Kidney glomerular epithelial cell (primary cell): ENCODE data around the gene LHX6.

Experiments used
- DNase-seq: peaks from one replicate; lab custom pipeline; 2025; lab: John Stamatoyannopoulos, UW

LHX6 gene

DNA sequence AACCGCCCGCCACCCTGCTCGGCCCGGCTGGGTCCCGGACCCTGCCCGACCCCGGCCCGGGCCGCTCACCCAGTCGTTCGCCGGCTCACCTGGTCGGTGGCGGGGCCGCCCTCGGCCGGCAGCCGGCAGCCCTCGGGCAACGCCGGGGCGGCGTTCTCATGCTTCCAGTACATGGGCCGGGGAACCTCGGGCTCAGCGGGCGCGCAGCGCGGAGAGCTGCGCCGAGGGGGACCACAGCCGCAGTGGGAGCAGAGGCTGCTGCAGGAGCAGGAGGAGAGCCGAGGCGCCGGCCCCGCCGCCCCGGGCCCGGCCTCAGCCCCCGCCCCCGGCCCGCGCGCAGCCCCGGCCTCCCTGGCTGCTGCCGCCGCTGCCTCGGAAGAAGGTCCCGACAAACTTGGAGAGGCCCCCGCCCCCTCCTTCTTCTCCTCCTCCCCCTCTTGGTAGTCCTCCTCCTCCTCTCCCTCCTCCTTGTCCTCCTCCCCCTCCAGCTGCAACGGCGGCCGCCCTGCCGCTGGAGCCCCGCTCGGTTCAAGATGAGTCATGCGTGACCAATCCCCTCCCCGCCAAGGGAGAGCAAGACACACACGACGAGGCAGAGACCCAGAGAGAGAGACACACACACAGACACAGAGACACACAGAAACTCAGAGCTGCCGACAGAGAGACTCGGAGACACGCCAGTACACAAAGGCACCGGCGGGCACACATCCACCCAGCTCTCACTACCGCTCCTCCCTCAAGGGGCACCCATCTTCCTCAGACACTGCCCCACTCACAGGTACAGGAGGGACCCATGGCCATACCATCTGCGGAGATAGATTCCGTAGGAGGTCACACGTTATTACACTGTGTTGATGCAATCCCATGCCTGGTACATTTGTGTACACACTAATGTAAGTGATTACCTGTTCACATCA is at the start of gene LHX6:
Gene LHX6, minus strand, starts transcription at position 390 of the 917 bp plus-strand sequence. Its CDS starts 217 bp downstream, at position 173.
- DNase-seq, result no peak

DNA sequence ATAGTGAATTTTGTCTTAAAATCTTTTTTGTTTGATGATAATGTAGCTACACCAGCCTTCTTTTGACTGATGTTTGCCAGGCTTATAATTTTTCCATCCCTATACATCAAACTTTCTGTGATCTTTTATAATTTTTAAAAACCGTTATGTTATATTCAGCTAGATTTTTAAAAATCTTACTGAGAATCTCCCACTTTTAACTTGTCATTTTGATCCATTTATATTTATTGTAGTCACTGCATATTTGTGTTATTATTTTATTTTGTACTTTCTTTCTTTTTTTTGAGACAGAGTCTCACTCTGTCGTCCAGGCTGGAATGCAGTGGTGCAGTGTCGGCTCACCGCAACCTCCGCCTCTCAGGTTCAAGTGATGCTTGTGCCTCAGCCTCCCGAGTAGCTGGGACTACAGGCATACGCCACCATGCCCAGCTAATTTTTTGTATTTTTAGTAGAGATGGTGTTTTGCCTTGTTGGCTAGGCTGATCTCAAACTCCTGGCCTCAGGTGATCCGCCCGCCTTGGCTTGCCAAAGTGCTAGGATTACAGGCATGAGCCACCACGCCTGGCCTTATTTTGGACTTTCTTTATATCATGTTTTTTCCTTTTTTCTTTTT is 48.6 kb upstream of the LHX6 start:
- DNase-seq, result no peak

DNA sequence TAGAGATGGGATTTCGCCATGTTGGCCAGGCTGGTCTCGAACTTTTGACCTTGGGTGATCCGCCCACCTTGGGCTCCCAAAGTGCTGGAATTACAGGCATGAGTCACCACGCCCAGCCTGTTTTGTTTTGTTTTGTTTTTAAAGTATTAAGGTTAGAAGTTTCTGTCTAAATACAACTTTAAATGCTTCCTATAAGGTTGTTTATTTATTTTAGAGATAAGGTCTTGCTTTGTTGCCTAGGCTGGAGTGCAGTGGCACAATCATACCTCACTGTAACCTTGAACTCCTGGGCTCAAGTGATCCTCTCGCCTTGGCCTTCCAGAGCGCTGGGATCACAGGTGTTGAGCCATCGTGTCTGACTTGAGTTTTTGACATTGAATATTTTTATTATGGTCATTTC is 47.3 kb upstream of the LHX6 start:
- no peak for DNase-seq

DNA sequence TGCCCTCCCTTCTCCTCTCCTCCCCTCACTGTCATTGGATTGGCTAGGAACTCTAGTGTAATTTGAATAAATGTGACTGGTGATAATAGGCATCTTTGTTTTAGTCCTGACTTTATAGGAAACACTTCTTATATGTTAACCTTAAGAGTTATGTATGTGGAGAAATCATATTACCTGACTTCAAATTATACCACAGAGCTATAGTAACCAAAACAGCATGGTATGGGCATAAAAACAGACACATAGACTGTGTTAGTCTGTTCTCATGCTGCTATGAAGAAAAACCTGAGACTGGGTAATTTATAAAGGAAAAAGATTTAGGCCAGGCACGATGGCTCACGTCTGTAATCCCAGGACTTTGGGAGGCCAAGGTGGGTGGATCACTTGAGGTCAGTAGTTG is 45.3 kb upstream of the LHX6 start:
- DNase-seq, result no peak

DNA sequence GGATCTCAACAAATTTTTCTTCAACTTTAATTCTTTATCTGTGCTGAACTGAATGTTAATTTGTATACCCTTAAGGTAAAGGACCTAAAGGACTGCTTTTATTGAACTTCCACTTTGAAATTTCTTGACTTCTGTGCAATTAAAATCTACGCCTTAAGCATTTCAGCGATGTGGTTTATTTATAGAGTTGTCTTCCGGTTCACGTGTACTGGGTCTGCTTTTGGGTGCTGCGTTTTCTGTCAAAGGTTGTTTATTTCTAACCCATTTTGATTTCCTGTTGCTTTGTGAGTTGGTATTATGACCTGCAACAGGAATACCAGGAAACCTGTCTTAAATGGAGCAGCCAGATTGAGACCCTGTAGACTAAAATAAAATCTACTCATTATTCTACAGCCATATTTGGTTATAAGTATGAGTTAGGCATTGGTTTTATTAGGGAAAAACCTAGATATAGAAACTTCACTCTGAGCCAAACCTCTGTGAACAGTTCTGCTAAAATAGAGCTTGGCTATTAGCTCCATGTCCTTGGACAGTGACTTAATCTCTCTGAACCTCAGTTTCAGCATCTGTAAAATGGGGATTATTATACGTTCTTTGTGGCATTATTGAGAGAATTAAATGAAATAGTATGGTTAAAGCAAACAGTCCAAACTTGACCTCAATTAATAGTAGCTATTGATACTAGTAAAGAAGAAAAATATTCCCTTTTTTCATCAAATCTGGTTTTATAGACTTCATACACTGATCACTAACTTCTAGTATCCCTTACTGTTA is 39.5 kb upstream of the LHX6 start:
- no peak for DNase-seq

DNA sequence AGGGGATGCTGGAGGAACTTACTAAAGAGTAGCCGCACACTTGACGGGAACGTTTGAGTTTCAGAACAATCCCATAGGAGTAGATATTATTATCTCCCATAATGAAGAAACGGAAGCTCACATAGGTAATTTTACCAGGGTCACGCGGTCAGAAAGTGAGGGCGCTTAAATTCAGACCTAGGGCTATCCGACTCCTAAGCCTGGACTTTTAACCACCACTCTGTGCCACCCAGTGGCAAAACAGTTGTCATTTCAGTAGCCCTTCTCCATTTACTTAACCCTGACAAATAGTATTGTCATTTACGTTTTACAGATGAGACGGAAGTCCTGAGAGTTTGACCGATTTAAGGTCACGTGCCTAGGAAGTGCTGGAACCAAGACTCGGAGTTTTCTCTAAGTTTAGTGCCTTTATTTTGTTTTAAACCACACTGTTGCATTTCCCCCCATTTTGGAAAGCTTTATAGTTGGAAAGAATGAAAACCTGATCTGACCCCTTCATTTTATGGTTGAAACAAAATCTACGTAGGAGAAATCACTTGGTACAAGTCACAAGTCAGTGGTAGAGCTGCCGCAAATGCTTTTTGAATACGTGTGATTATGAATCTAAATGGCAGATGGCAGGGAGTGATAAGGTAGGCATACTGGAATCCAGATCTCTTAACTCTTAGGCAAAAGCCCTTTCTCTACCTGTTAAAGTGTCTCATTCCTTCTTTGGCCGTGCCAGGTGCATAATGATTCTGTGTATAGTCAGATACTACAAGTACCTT is 36.6 kb upstream of the LHX6 start:
- peak; percentile 7 for DNase-seq

DNA sequence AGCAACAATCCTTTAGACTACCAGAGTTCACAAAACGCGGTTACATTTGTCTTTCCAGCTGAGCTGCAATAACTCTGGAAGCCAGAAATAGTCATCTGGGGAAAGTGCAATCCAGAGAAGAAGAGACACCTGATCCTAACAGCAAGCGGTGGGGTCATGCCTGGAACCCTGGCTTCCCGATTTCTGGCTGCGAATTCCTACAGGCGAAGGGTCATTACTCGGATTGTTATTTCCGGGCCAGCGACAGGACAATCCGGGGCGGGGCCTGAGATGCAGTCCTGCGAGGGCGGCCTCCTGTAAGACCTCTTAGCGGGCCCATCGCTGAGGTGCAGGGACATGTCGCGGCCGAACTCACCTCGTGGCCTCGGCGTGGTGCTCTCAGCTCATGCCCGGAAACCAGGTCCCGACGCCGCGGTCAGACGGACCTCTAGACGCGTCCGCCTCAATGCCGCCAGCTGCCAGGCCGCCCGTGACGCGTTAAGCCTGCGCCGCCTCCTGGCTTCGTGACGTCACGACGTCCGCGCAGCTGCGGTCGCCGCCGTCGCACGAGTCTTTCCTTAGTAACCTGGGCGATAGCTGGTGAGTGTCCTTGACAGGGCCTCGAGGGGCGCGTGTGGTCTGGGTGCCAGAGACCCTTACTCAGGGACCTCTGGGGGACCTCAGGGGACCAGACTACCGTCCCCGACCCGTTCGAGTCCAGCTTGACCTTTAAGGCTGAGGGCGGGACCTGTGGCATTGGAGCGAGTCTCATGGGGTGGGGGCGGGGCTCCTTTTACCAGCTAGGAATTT is 35.8 kb upstream of the LHX6 start, which contains the start of the genes MRRF and RBM18:
Gene MRRF, plus strand, starts transcription at position 523 of the 789 bp plus-strand sequence. CDS start 6,010 bp downstream, outside the sequence.
Gene RBM18, minus strand, starts transcription at position 481 of the 789 bp plus-strand sequence. CDS start 3,348 bp downstream, outside the sequence.
- peak; percentile 73 for DNase-seq

DNA sequence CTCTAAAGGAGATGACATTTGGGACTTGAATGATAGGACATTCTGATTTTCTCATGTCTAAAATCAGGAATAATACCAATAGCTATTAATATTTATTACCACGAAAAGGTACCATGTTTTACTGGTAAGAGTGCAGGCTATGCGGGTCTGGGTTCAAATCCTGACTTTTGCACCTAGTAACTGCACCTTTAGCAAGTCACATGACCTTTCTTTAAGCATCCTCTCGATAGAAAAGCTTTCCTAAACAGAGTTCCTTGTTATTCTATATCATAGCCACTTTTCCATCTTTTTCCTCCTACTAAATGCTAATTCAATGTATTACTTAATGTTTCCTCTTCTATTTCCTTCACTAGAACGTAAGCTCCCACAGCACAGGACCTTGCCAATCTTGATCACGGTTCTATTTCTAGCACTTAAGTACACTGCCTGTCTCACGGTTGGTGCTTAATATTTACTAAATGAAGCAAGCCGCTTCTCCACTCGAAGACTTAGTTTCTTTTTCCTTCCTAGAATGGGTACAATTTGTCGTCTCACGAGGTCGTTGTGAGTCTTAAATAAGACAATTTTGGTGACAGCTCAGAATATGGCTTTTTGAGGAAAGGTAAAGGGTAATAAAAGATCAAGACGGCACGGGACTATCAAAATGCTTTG is 35.1 kb upstream of the LHX6 start:
- no peak for DNase-seq

DNA sequence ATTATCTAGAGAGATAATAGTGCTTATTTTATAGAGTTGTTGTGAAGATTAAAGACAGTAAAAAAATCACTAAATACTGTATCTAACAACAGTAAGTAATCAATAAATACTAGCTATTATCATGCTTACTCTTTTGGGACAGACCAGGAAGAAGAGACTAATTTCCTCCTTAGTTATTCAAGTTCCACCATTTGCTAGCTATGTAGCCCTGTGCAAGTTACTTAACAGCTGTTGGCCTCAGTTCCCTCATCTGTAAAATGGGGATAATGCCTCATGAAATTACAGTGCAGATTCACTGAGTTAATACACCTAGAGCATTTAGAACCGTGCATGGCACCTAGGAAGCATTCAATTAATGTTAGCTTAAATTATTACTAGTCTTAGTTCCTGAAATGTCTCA is 33.3 kb upstream of the LHX6 start:
- DNase-seq, result no peak

DNA sequence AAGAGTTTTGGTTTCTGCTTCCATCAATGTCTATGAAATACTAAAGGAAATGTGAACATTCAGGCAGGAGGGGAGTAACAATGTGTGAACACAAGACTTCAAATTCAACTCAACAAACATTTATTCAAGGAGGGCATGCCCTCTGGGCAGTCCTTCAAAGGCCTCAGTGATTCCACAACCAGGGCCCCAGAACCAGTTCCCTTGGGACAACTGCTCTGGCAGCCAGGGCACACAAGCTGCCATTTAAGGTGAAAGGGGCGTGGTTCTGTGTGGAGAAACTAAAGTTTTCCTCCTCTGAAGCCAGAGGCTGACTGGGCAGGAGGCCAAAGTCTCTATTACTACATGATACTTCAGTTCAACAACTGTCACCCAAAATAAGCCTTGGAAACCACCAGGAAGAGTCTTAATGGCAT is 32.7 kb upstream of the LHX6 start:
- DNase-seq, result no peak

DNA sequence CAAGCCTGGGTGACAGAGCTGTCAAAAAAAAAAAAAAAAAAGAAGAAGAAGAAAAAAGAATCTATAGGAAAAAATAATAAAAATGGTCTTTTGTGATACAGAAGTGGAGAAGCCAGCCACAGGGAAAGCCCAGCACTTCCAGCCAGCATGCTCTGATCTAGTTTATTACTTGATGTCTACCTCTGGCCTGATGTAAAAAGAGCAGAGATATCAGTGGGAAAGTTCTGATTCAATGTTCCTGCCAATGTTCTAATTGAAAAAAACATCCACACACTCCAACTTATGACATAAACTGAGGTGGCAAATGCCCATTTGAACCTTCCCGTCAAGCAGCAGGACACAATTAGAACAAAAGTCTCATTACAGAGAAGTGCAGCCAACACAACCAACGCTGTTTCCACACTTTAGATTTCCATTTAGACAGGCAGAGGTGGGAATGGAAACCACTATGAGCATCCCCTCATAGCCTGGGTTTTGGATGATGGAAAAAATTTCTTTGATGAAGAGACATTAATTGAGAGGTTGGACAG is 30.2 kb upstream of the LHX6 start:
- DNase-seq, result no peak

DNA sequence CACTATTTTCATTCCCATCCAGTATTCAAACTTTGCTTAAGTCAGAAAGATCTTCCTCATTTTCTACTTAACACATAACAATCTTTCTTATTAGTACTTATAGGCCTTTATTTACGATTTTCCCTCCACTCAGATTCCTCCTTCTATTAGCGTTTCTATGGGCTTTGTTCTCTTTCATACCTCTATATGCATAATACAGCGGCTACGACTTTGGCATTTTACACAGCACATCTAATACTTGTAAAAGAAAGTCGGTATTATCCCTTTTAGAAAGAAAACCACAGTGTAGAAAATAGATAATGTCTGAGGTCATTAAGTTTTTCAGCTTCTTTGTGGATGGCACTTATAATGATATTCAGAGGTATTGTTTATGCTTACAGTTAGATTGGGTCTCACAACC is 27.4 kb upstream of the LHX6 start:
- DNase-seq, result no peak

DNA sequence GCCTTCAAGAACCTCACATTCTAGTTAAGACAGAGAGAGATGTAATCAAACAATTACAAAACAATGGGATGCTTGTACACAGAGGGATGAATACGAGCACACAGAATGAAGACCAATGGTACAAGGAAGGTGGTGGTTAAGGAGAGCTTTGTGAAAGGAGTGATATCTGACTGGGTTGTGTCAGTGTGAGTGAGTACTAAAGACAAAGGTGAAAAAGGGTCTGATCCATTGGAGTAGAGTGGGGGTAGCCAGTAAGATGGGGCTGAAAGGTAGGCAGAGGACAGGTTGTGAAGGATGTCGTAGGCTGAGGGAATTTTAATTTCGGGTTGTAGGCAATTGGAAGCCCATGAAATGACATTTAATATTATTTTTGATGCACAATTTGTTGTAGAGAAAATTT is 26.0 kb upstream of the LHX6 start:
- no peak for DNase-seq

DNA sequence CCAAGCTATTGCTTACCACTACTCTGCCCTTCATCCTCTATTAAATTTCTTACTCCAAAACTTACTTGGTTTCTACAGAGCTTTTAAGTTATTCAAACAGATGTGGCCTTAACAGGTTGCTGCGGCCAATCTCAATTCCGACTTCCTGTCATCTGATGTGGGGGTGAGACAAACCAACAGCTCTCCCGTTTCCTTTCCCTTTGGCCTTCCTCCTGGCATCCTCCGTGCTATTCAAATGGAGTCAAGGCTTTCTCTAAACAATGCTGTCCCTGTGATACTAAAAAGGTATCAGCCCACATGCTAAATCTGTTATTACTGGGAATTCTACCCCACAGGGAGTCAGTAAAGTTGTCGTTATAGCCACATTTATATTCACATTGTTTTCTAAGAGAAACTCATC is 24.0 kb upstream of the LHX6 start:
- DNase-seq, result no peak

DNA sequence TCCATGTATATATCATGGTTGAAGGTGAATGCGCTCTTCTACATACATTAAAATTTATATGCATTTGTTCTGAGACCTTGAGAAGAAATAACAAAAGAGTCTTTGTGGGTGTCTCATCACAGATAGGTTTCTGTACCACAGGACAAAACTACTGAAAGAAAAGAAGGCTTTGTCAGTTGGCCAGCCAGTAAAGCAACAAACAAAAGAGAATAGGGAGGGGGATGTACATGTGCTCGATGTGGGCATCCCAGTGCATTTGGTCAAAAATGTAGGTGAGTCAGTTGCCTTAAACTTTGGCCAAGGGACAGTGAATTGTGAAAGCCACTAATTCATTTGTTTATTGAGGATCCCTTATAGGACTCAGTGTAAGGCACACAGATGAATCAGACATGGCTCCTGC is 22.6 kb upstream of the LHX6 start:
- DNase-seq, result no peak

DNA sequence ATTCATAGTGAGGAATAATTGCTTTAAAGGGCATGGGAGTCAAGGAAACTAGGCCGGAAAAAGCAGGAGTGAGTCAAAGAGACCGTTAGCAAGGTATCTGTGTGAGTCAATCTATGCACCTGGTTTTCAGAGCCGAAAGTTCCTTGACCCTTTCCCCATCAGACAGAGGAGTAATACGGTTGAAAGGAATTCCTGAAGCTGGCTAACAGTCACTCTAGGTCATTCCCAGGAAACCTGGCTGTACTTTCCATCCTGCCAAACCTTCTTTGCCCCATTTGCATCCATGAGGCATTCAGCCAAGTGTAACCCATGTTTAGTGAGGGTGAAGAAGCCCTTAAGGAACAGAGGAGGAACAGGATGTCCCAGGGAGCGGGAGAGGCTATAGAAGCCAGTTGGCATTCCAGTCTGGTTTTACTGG is 19.7 kb upstream of the LHX6 start:
- no peak for DNase-seq

DNA sequence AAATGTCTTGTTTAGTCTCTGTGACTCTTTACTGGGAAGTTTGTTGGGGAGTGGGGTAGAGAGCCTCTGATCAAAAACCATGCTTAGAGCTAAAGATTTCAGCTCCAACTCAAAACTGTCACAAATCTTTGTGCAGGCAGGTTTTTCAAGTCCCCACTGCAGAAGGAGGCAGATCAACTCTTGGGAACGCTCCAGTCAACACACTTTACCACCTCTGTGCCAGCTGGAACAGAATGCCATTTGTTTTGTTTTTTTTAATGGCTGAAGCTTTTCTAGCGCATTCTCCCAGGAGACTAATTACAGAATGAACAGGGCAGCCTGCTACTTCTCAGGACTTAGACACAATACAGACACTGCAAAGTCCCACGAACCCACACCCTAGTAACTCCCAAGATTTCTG is 17.9 kb upstream of the LHX6 start:
- DNase-seq, result no peak

DNA sequence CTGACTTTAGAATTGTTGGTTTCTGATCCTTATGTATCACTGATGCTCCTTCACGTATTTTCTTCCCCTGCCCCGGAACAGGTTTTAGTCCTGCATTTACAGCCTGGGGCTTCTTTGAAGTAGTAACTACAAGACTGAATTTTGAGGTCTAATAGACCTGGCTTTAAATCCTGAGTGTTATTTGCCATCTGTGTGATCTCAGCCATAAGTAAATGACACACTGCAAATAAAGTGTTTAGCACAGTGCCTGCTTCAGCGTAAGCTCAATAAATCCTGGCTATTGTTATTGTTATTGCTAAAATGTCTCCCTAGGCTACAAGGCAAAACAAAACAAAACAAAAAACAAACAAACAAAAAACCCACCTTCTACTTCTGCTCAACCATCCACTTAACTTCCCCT is 15.6 kb upstream of the LHX6 start:
- no peak for DNase-seq

DNA sequence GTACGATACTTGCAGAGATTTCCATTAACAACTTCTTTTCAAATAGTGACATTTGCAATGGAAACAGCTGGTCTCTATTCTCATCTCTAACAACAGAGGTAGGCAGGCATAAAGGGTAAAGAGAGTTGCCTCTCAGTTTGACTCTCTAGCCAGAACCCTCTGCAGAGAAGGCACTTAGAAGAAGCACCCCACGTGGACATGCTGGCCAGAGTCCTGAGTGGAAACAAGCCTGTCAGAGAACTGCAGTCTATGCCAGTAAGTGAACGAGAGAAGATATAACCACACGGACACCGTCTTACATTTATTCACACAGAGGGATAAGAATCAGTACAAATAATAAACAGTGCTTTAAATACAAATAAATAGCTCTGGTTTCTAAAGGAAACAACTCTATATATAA is 11.0 kb upstream of the LHX6 start:
- no peak for DNase-seq

DNA sequence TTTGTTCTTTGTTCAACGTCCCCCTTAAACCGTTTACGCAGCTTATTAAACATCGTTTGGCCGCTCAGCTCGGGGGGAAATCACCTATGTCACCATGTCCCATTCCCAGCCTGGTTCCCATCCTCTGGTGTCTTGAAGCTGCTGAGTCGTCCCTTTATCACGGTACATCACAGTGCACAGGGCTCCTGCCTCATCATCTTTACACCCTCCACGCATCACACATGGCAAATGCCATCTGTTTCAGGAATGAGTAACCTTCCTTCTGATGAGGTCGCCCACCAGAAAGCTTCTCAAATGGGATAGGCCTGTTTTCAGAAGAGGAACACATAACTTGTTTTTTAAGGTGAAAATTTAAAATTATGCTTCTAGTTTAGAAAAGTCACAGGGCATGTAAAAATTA is 7.9 kb upstream of the LHX6 start:
- no peak for DNase-seq
